K562 (cell line): Measurements from ENCODE around the gene ADAMTS14. TPM values are rescaled to one million over a fixed set of nuclear protein-coding genes. Genes with fewer than 3 reads are reported as not detected.

ENCODE experiments used
- CBFA2T2 ChIP-seq: fragments of 450-650 bp; conservative IDR thresholded peaks from 2 replicates; pipeline ENCODE4 v1.6.1; 2017; ENCODE audit warnings: mild to moderate bottlenecking
- CREBBP ChIP-seq: IDR thresholded peaks from one replicate; pipeline ENCODE4 v1.6.1; 2012; ENCODE audit warnings: low read depth, mild to moderate bottlenecking, control low read depth, inconsistent platforms, low read length
- ELF2 ChIP-seq: fragments of 250-450 bp; sonication (Bioruptor Pico); IDR thresholded peaks from 2 replicates; pipeline ENCODE4 v1.5.0; 2021; ENCODE audit warnings: mild to moderate bottlenecking
- FOXM1 ChIP-seq, 2 experiments: fragments of 450-650 bp in 1 of 2; sonication (generic) in 1 of 2; formaldehyde crosslinking in 1 of 2; IDR thresholded peaks; 2 replicates each; pipeline versions ENCODE4 v1.6.1 to v1.9.0; 2017 to 2022; ENCODE audit warnings: low read depth in 2 of 2, mild to moderate bottlenecking in 2 of 2, missing genetic modification reagents in 1 of 2, moderate library complexity in 1 of 2
- GATAD2B ChIP-seq: fragments of 450-650 bp; IDR thresholded peaks from 2 replicates; pipeline ENCODE4 v1.6.1; 2017; ENCODE audit warnings: mild to moderate bottlenecking, borderline replicate concordance
- GTF2A2 ChIP-seq: IDR thresholded peaks from 2 replicates; pipeline ENCODE4 v1.6.1; 2016; ENCODE audit warnings: mild to moderate bottlenecking, missing genetic modification characterization, missing compliant biosample characterization
- MTA2 ChIP-seq: fragments of 450-650 bp; IDR thresholded peaks from 2 replicates; pipeline ENCODE4 v1.6.1; 2016; ENCODE audit warnings: low read depth
- MYC ChIP-seq, 2 experiments: fragments of 250-450 bp in 1 of 2; sonication (Bioruptor Pico) in 1 of 2; IDR thresholded peaks; 2 replicates each; pipeline versions ENCODE4 v1.5.1 to v1.6.1; 2012 to 2021; ENCODE audit warnings: low read depth in 2 of 2, borderline replicate concordance in 1 of 2, improper control_type of control experiment in 1 of 2, low read length in 1 of 2, mild to moderate bottlenecking in 1 of 2, moderate library complexity in 1 of 2
- POLR2G ChIP-seq: fragments of 200-400 bp; formaldehyde crosslinking; IDR thresholded peaks from 2 replicates; pipeline ENCODE4 v1.6.1; 2017; ENCODE audit warnings: low read depth, mild to moderate bottlenecking, antibody characterized with exemption, low read length, moderate library complexity
- PPARD ChIP-seq: fragments of 250-450 bp; sonication (Bioruptor Pico); IDR thresholded peaks from 2 replicates; pipeline ENCODE4 v1.8.0; 2022; ENCODE audit warnings: inconsistent platforms, mild to moderate bottlenecking, moderate library complexity
- TRIM24 ChIP-seq, 2 experiments: fragments of 450-650 bp; IDR thresholded peaks; 2 replicates each; pipeline ENCODE4 v1.6.1; 2016
- ZNF253 ChIP-seq: fragments of 250-450 bp; sonication (Bioruptor Pico); conservative IDR thresholded peaks from 2 replicates; pipeline ENCODE4 v1.6.1; 2021; ENCODE audit warnings: mild to moderate bottlenecking
- ZNF431 ChIP-seq: sonication (generic); formaldehyde crosslinking; IDR thresholded peaks from 2 replicates; pipeline ENCODE4 v1.8.0; 2022; ENCODE audit warnings: mild to moderate bottlenecking, missing genetic modification reagents
- ZZZ3 ChIP-seq: fragments of 450-650 bp; IDR thresholded peaks from 2 replicates; pipeline ENCODE4 v1.6.1; 2016; ENCODE audit warnings: antibody characterized with exemption, mild to moderate bottlenecking, moderate library complexity
- polyA plus RNA-seq, 8 experiments: library from polyadenylated mRNA; depleted of rRNA in 4 of 8; stranded (reverse) in 5 of 8; unstranded in 3 of 8; fragments of >200 nt; fragmentation: Nextera tagmentation in 2 of 8; fragmentation: Illumina TruSeq in 1 of 8; extraction: Ambion mirVana in 2 of 8; extraction: Trizol in 1 of 8; gene quantifications; 2 replicates each; pipeline versions ENCODE4 v1.2.1 to v1.2.3, GENCODE V29; 2011 to 2014; ENCODE audit warnings: inconsistent platforms in 1 of 8, missing spikeins in 1 of 8
- total RNA-seq, 7 experiments: library from RNA; depleted of rRNA in 6 of 7; stranded (reverse); fragments of >200 nt in 6 of 7; fragmentation: Illumina TruSeq in 2 of 7; extraction: Trizol in 2 of 7; gene quantifications; 2 replicates each; pipeline versions ENCODE4 v1.2.1 to v1.2.3, GENCODE V29; 2011 to 2021; ENCODE audit warnings: low replicate concordance in 1 of 7
- TF ChIP-seq, protein P1 (sequence below): fragments of 200-800 bp; sonication (Bioruptor generic); IDR thresholded peaks from 2 replicates; pipeline ENCODE4 v1.6.1; 2017; ENCODE audit warnings: missing genetic modification characterization, missing compliant biosample characterization
- TF ChIP-seq, protein P2 (sequence below): fragments of 450-650 bp; formaldehyde crosslinking; IDR thresholded peaks from 2 replicates; pipeline ENCODE4 v1.4.0; 2020; ENCODE audit warnings: mild to moderate bottlenecking
- TF ChIP-seq, protein P3 (sequence below): fragments of 250-450 bp; sonication (Bioruptor Pico); IDR thresholded peaks from 2 replicates; pipeline ENCODE4 v1.8.0; 2021; ENCODE audit warnings: moderate library complexity, mild to moderate bottlenecking, inconsistent platforms
- TF ChIP-seq, protein P4 (sequence below): fragments of 250-450 bp; sonication (Bioruptor Pico); IDR thresholded peaks from 2 replicates; pipeline ENCODE4 v1.5.0; 2021; ENCODE audit warnings: mild to moderate bottlenecking, moderate library complexity
- TF ChIP-seq, protein P5 (sequence below): fragments of 250-450 bp; sonication (Bioruptor Pico); IDR thresholded peaks from 2 replicates; pipeline ENCODE4 v1.5.0; 2020; ENCODE audit warnings: mild to moderate bottlenecking
- TF ChIP-seq, protein P6 (sequence below): sonication (generic); formaldehyde crosslinking; IDR thresholded peaks from 2 replicates; pipeline ENCODE4 v1.9.0; 2022; ENCODE audit warnings: mild to moderate bottlenecking, missing genetic modification reagents

ADAMTS14 gene
- total and polyA plus RNA-seq, 9 of the 15 experiments (the other 6 are each of a cell fraction or from before 2014, with no cell fraction given), result 0.04 to 37.4 (median 15.9) TPM

DNA sequence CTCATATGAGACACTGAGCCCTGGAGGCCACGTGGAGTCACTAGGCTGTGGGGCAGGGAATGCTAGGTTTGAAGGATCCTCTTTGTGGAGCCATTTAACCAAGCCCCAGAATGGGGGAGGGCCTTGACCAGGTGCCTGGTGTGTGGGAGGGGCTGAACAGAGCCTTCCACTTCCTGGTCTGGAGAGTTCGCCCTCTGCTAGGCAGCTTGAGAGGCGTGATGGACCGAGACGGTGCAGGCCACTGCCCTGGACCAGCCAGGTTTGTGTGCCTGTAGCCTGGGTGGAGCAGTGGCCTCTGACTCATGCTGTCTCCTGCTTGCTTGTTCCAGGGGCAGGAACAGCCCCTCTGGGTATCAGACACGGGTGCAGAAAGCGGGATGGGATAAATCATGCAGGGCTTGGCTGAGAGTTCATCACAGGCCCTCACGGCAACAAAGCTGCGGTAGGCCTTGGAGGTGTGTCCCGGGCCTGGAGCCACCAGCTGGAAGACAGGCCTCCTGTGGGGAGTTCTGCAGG is 27.4 kb downstream of the ADAMTS14 start (continued):
- TF ChIP-seq FOXM1 (IDR thresholded peaks at IDR 0.05; ENCODE audit: low read depth) (no peak), FOXM1 (CRISPR knock-in tag; IDR thresholded peaks at IDR 0.05; ENCODE audit: low read depth) (no peak), PPARD (CRISPR knock-in tag) (no peak), CBFA2T2 (no peak), POLR2G (peak; percentile 64), ELF2 (CRISPR knock-in tag) (peak; percentile 55; the same call in 1 of the 2 replicates), CREBBP (no peak), ZNF253 (CRISPR knock-in tag) (no peak), MYC (IDR thresholded peaks at IDR 0.05; ENCODE audit: low read depth, low read length) (peak; percentile 79), MYC (CRISPR knock-in tag; IDR thresholded peaks at IDR 0.05; ENCODE audit: borderline replicate concordance, low read depth) (no peak), GTF2A2 (tag) (no peak), GATAD2B (no peak), ZZZ3 (no peak), ZNF431 (CRISPR knock-in tag) (no peak), TRIM24 (IDR thresholded peaks at IDR 0.05) (no peak), MTA2 (no peak)
- TF ChIP-seq, protein P1, sequence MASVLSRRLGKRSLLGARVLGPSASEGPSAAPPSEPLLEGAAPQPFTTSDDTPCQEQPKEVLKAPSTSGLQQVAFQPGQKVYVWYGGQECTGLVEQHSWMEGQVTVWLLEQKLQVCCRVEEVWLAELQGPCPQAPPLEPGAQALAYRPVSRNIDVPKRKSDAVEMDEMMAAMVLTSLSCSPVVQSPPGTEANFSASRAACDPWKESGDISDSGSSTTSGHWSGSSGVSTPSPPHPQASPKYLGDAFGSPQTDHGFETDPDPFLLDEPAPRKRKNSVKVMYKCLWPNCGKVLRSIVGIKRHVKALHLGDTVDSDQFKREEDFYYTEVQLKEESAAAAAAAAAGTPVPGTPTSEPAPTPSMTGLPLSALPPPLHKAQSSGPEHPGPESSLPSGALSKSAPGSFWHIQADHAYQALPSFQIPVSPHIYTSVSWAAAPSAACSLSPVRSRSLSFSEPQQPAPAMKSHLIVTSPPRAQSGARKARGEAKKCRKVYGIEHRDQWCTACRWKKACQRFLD (CRISPR knock-in tag), result no peak
- TF ChIP-seq, protein P2, sequence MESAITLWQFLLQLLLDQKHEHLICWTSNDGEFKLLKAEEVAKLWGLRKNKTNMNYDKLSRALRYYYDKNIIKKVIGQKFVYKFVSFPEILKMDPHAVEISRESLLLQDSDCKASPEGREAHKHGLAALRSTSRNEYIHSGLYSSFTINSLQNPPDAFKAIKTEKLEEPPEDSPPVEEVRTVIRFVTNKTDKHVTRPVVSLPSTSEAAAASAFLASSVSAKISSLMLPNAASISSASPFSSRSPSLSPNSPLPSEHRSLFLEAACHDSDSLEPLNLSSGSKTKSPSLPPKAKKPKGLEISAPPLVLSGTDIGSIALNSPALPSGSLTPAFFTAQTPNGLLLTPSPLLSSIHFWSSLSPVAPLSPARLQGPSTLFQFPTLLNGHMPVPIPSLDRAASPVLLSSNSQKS (CRISPR knock-in tag), result no peak
- TF ChIP-seq, protein P3, sequence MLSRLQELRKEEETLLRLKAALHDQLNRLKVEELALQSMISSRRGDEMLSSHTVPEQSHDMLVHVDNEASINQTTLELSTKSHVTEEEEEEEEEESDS (CRISPR knock-in tag), result no peak
- TF ChIP-seq, protein P4, sequence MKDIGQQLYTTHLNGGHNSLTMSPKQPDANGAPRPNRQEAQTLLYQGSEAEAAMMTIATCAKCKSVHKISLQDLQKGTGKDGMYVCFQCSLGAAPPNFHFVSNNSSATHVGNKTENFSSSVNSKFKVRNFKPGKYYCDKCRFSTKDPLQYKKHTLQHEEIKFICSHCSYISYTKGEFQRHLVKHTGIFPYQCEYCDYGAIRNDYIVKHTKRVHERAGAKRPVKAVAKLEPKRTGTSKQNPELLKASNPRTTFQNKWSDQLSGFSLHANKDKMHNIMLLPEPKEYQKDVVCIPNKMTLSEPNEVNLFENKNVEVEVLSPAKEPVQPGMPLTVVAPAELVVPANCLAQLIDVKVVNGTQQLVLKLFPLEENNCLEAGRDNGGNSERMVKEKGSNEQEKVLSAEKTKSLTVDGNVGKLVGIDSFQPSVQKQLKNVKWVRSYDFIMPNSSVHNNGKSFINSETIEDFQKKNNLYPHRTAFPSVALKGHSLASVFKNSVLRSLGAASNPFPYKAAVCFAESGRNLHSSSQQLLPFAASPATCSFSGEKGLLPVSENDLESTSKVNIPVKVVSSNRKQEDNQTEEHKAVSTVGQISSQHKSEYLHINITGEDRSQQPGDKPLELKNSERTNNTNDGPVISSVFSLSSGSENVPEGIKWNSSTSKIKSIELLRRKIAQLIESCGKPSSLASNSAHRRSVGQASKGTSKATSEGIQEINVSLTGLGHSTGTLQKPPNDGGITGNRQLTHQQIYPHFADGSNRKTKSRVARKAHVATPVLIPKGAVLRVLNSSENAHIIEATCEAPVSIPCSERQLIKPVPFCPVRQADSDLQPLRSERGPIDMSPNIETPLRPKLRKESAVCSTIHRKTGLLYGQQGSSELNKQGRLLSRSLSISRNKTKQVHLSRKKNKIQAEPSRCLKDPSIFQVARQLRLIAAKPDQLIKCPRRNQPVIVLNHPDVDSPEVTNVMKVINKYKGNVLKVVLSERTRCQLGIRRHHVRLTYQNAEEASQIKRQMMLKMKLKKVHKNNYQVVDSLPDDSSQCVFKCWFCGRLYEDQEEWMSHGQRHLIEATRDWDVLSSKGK (CRISPR knock-in tag), result no peak
- TF ChIP-seq, protein P5, sequence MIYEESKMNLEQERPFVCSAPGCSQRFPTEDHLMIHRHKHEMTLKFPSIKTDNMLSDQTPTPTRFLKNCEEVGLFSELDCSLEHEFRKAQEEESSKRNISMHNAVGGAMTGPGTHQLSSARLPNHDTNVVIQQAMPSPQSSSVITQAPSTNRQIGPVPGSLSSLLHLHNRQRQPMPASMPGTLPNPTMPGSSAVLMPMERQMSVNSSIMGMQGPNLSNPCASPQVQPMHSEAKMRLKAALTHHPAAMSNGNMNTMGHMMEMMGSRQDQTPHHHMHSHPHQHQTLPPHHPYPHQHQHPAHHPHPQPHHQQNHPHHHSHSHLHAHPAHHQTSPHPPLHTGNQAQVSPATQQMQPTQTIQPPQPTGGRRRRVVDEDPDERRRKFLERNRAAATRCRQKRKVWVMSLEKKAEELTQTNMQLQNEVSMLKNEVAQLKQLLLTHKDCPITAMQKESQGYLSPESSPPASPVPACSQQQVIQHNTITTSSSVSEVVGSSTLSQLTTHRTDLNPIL (CRISPR knock-in tag), result no peak
- TF ChIP-seq, protein P6, sequence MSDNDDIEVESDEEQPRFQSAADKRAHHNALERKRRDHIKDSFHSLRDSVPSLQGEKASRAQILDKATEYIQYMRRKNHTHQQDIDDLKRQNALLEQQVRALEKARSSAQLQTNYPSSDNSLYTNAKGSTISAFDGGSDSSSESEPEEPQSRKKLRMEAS (CRISPR knock-in tag), result peak; percentile 68; the same call in 1 of the 2 replicates
